K562 (cell line): ENCODE measurements around the gene SIGMAR1. TPM values are rescaled to one million over a fixed set of nuclear protein-coding genes. Genes with fewer than 3 reads are reported as not detected.

Source experiments
- ATAC-seq: fragments of 200-7000 bp; cut with Tn5 transposase; 3 replicates; pipeline ENCODE4 v1.9.1; 2020; ENCODE audit warnings: moderate library complexity
- BruUV-seq: library from RNA; stranded (reverse); fragments of 400-500 nt; replicated peaks from 2 replicates; lab custom pipeline; 2021; lab: Mats Ljungman, UMichigan
- CTCF ChIA-PET: fragments of 300-600 bp; formaldehyde crosslinking; extraction: SDS; loops from one replicate; lab custom pipeline; 2021; ENCODE audit warnings: low intra/inter-chr PET ratio; lab: Yijun Ruan, JAX
- POLR2A ChIA-PET: fragments of 300-600, 350-650 bp; sonication (Branson Sonifier 250); formaldehyde crosslinking; extraction: SDS; loops from one replicate; lab custom pipeline; 2021; ENCODE audit warnings: antibody characterized with exemption, inconsistent platforms; lab: Yijun Ruan, JAX
- DNase-seq, 4 experiments: peaks; one replicate each; pipeline versions ENCODE4 v3.0.0 to v3.0.0-alpha.2; 2011 to 2018; ENCODE audit warnings: low spot score in 3 of 4, mixed read lengths in 3 of 4; ENCODE audit errors: extremely low read depth in 1 of 4
- FAIRE-seq: peaks from 2 replicates; lab custom pipeline; 2011; peaks lifted over from hg19 to GRCh38; lab: Jason Lieb, UNC
- H2AFZ ChIP-seq: 2 replicates; pipeline ENCODE4 v1.6.0; 2011; ENCODE audit warnings: low read depth, low read length, control low read depth, inconsistent platforms
- H3K27ac ChIP-seq: fragments of 200-600 bp; 3 replicates; pipeline ENCODE4 v1.8.0; 2011; ENCODE audit warnings: low read depth, mild to moderate bottlenecking, control low read depth, inconsistent platforms, low read length, moderate library complexity, mixed read lengths; ENCODE audit errors: extremely low read depth
- H3K27me3 ChIP-seq, 2 experiments: fragments of 300-600 bp in 1 of 2; 2 replicates in 1 of 2; 3 replicates in 1 of 2; pipeline versions ENCODE4 v1.6.0 to v1.8.0; 2011; ENCODE audit warnings: inconsistent platforms in 2 of 2, low read length in 2 of 2, mild to moderate bottlenecking in 1 of 2, mixed read lengths in 1 of 2, moderate library complexity in 1 of 2; ENCODE audit not compliant: control insufficient read depth in 2 of 2, insufficient read depth in 2 of 2
- H3K36me3 ChIP-seq: fragments of 300-600 bp; 3 replicates; pipeline ENCODE4 v1.8.0; 2011; ENCODE audit warnings: mild to moderate bottlenecking, low read length, inconsistent platforms; ENCODE audit not compliant: control insufficient read depth, insufficient read depth
- H3K4me1 ChIP-seq, 2 experiments: fragments of 200-600 bp in 1 of 2; replicated peaks in 1 of 2; 2 replicates in 1 of 2; 3 replicates in 1 of 2; pipeline versions ENCODE4 v1.5.1 to v1.8.0; 2011; ENCODE audit warnings: inconsistent platforms in 2 of 2, low read length in 2 of 2, mild to moderate bottlenecking in 1 of 2, mixed read lengths in 1 of 2, moderate library complexity in 1 of 2; ENCODE audit not compliant: control insufficient read depth in 2 of 2, insufficient read depth in 2 of 2
- H3K4me2 ChIP-seq: 2 replicates; pipeline ENCODE4 v1.6.1; 2011; ENCODE audit warnings: low read length, control low read depth, inconsistent platforms, mixed read lengths; ENCODE audit not compliant: insufficient read depth
- H3K4me3 ChIP-seq: fragments of 200-600 bp; sonication (generic), shearing (Covaris generic); 2 replicates; pipeline ENCODE4 v1.5.1; 2016; ENCODE audit warnings: control low read depth, inconsistent platforms
- H3K79me2 ChIP-seq: fragments of 200-600 bp; 3 replicates; pipeline ENCODE4 v1.8.0; 2011; ENCODE audit warnings: low read length, inconsistent platforms; ENCODE audit not compliant: control insufficient read depth, insufficient read depth
- H3K9ac ChIP-seq, 2 experiments: 2 replicates each; pipeline versions ENCODE4 v1.6.0 to v1.6.1; 2011; ENCODE audit warnings: low read depth in 2 of 2, low read length in 2 of 2, control low read depth in 1 of 2, inconsistent platforms in 1 of 2, mild to moderate bottlenecking in 1 of 2, mixed read lengths in 1 of 2; ENCODE audit not compliant: insufficient read depth in 1 of 2
- H3K9me1 ChIP-seq: one replicate; pipeline ENCODE4 v1.6.0; 2011; ENCODE audit warnings: inconsistent platforms, mild to moderate bottlenecking, low read length, moderate library complexity; ENCODE audit not compliant: control insufficient read depth, insufficient read depth
- H3K9me3 ChIP-seq: replicated peaks from 2 replicates; pipeline ENCODE4 v1.5.1; 2011; ENCODE audit warnings: low read depth, low read length, inconsistent platforms; ENCODE audit not compliant: control insufficient read depth, insufficient read depth
- H4K20me1 ChIP-seq: replicated peaks from 2 replicates; pipeline ENCODE4 v1.6.1; 2011; ENCODE audit warnings: low read length, inconsistent platforms, mixed read lengths; ENCODE audit not compliant: control insufficient read depth, insufficient read depth
- DDX20 ChIP-seq: fragments of 450-650 bp; IDR thresholded peaks from 2 replicates; pipeline ENCODE4 v1.6.1; 2016; ENCODE audit warnings: missing genetic modification characterization, low read depth, mild to moderate bottlenecking, missing compliant biosample characterization, moderate library complexity
- ETV1 ChIP-seq: fragments of 450-650 bp; conservative IDR thresholded peaks from 2 replicates; pipeline ENCODE4 v1.6.1; 2016; ENCODE audit warnings: missing genetic modification characterization, control low read depth, low read depth, missing compliant biosample characterization
- HMBOX1 ChIP-seq: sonication (generic); IDR thresholded peaks from 2 replicates; pipeline ENCODE4 v1.6.1; 2016
- LEF1 ChIP-seq: fragments of 450-650 bp; IDR thresholded peaks from 2 replicates; pipeline ENCODE4 v1.6.1; 2016; ENCODE audit warnings: mild to moderate bottlenecking
- OTX1 ChIP-seq: fragments of 450-650 bp; formaldehyde crosslinking; IDR thresholded peaks from 2 replicates; pipeline ENCODE4 v1.4.0; 2022; ENCODE audit warnings: mild to moderate bottlenecking
- PURB ChIP-seq: sonication (generic); formaldehyde crosslinking; IDR thresholded peaks from 2 replicates; pipeline ENCODE4 v1.9.0; 2021; ENCODE audit warnings: low read depth, mild to moderate bottlenecking, missing genetic modification reagents
- RAD21 ChIP-seq, 2 experiments: fragments of 250-450 bp in 1 of 2; fragments of 450-650 bp in 1 of 2; sonication (Bioruptor Pico) in 1 of 2; formaldehyde crosslinking in 1 of 2; IDR thresholded peaks in 1 of 2; conservative IDR thresholded peaks in 1 of 2; 2 replicates each; pipeline versions ENCODE4 v1.4.0 to v1.8.0; 2020 to 2022; ENCODE audit warnings: mild to moderate bottlenecking in 2 of 2, moderate library complexity in 1 of 2
- ZKSCAN1 ChIP-seq: fragments of 150-350 bp; IDR thresholded peaks from 2 replicates; pipeline ENCODE4 v1.6.1; 2016; ENCODE audit warnings: low read depth, low read length
- WGBS: fragments of 100-300 bp; shearing (Covaris generic); methylation state at CpG from one replicate; pipeline ENCODE4 v1.1.6; 2016; ENCODE audit warnings: low coverage, mixed read lengths; ENCODE audit not compliant: insufficient coverage; ENCODE audit errors: missing lambda C conversion rate; 5-methylcytosine and 5-hydroxymethylcytosine counted together
- in situ Hi-C: fragments of 300-500 bp; cut with MboI; formaldehyde crosslinking; loops from 4 replicates; pipeline ENCODE4 v1.15.0; 2018; ENCODE audit warnings: inconsistent platforms, mixed read lengths
- intact Hi-C: fragments of 100-400 bp; cut with micrococcal nuclease; formaldehyde crosslinking; loops from 2 replicates; pipeline ENCODE4 v1.14.2; 2022
- polyA plus RNA-seq, 8 experiments: library from polyadenylated mRNA; depleted of rRNA in 4 of 8; stranded (reverse) in 5 of 8; unstranded in 3 of 8; fragments of >200 nt; fragmentation: Nextera tagmentation in 2 of 8; fragmentation: Illumina TruSeq in 1 of 8; extraction: Ambion mirVana in 2 of 8; extraction: Trizol in 1 of 8; gene quantifications; 2 replicates each; pipeline versions ENCODE4 v1.2.1 to v1.2.3, GENCODE V29; 2011 to 2014; ENCODE audit warnings: inconsistent platforms in 1 of 8, missing spikeins in 1 of 8
- total RNA-seq, 7 experiments: library from RNA; depleted of rRNA in 6 of 7; stranded (reverse); fragments of >200 nt in 6 of 7; fragmentation: Illumina TruSeq in 2 of 7; extraction: Trizol in 2 of 7; gene quantifications; 2 replicates each; pipeline versions ENCODE4 v1.2.1 to v1.2.3, GENCODE V29; 2011 to 2021; ENCODE audit warnings: low replicate concordance in 1 of 7

SIGMAR1 gene
- total and polyA plus RNA-seq, 9 of the 15 experiments (the other 6 are each of a cell fraction or from before 2014, with no cell fraction given): 6.9 to 80.0 (median 35.2) TPM

GRCh38 chr9:34599546-34599945 is 38.0 kb downstream of the SIGMAR1 start:
- TF ChIP-seq ETV1 (tag): 0 out of 2 replicates have a peak, but pooled peaks have one; percentile 37
- no peak for TF ChIP-seq DDX20 (tag)
- 0 out of 4 replicates have a peak, but pooled peaks of 1 of the 2 experiments have one; percentile 10 for TF ChIP-seq RAD21 (CRISPR knock-in tag; conservative IDR thresholded peaks at IDR 0.05 in 1 of 2, IDR thresholded peaks at IDR 0.05 in 1 of 2)
- TF ChIP-seq, all 486 proteins: peak for 2
- no peak overlapping the region for H2AFZ ChIP-seq
- H3K4me2 ChIP-seq: no peak overlapping the region
- H3K9me3 ChIP-seq: no peaks in the 10 kb centered on the region
- no peaks in the 10 kb centered on the region for H3K9me1 ChIP-seq
- FAIRE-seq (no peak), ATAC-seq (peak; percentile 41; the same call in 2 of the 3 replicates), DNase-seq (peak in 1 of 4 experiments; percentile 43)
- no peaks in the 10 kb centered on the region for H3K27me3 ChIP-seq
- H3K36me3 ChIP-seq: no peaks in the 10 kb centered on the region
- WGBS: 0% methylated on average over 1 of the region's 1 CpG
- ChIA-PET POLR2A (interaction anchor here (0.6 to 1.2 kb wide), 4 partner anchors 16 to 169 kb away, joined by 3 to 4 read pairs (median 4); no protein-coding TSS in a partner anchor), CTCF (no interaction called here)
- H3K4me3 ChIP-seq: no peak overlapping the region
- in situ Hi-C loops: no loop called here
- no peak overlapping the region for H3K9ac ChIP-seq
- H3K4me1 ChIP-seq: peaks cover 0 to 4% of the 10 kb centered on the region in 2 experiments; a peak in 1 of 5 replicates
- intact Hi-C loops: loop anchor here (2.0 kb wide), 1 partner anchor 27 kb away; no protein-coding TSS in a partner anchor
- H4K20me1 ChIP-seq: peaks cover 10% of the 10 kb centered on the region; the same call in 1 of the 2 replicates
- BruUV-seq: no TSS peak
- H3K27ac ChIP-seq: no peak overlapping the region
- H3K79me2 ChIP-seq: no peaks in the 10 kb centered on the region

- H3K36me3 ChIP-seq: no peaks in the 10 kb centered on the region
- in situ Hi-C loops: no loop called here
- ChIA-PET POLR2A (no interaction called here), CTCF (no interaction called here)
- intact Hi-C loops: loop anchor here (5.0 kb wide), 3 partner anchors 92 to 192 kb away; no protein-coding TSS in a partner anchor
- no peak overlapping the region for H3K27ac ChIP-seq
- peaks cover 0 to 27% of the 10 kb centered on the region in 2 experiments; a peak in 3 of 5 replicates for H3K4me1 ChIP-seq
- H3K9me1 ChIP-seq: no peaks in the 10 kb centered on the region
- ATAC-seq (no peak), DNase-seq (no peak), FAIRE-seq (no peak)
- H3K9me3 ChIP-seq: no peaks in the 10 kb centered on the region
- no peak overlapping the region for H2AFZ ChIP-seq
- no peak overlapping the region for H3K9ac ChIP-seq
- H3K79me2 ChIP-seq: no peaks in the 10 kb centered on the region
- TF ChIP-seq ZKSCAN1: 0 out of 2 replicates have a peak, but pooled peaks have one; percentile 23
- no peak for TF ChIP-seq LEF1
- TF ChIP-seq HMBOX1: no peak
- no peak for TF ChIP-seq OTX1 (CRISPR knock-in tag)
- no peak for TF ChIP-seq PURB (CRISPR knock-in tag)
- no TSS peak for BruUV-seq
- H3K4me2 ChIP-seq: no peak overlapping the region
- peaks cover 10% of the 10 kb centered on the region; the same call in 1 of the 2 replicates for H4K20me1 ChIP-seq
- WGBS: 8% methylated on average over 7 of the region's 9 CpGs
- H3K27me3 ChIP-seq: peaks cover 4 to 34% of the 10 kb centered on the region in 2 experiments; a peak in 4 of 5 replicates
- no peak overlapping the region for H3K4me3 ChIP-seq
Measured at GRCh38 chr9:34594177-34594576, 43.4 kb downstream of the SIGMAR1 start.
